Ascending aorta (tissue), 2 donors: ENCODE measurements around the gene PRR19. TPM values are rescaled to one million over a fixed set of nuclear protein-coding genes. Genes with fewer than 3 reads are reported as not detected.

ENCODE experiments used
- DNase-seq, 2 donors: peaks; one replicate each; pipeline ENCODE4 v3.0.0-alpha.2; 2019; ENCODE audit warnings: low spot score in 2 of 2
- H3K27ac ChIP-seq, 2 donors: fragments of 200-600 bp; sonication (generic); one replicate each; pipeline ENCODE4 v1.5.1; 2016 to 2017; ENCODE audit warnings: mild to moderate bottlenecking in 1 of 2
- H3K27me3 ChIP-seq: fragments of 200-600 bp; sonication (generic); one replicate; pipeline ENCODE4 v1.5.1; 2017
- H3K36me3 ChIP-seq, 2 donors: fragments of 200-600 bp; sonication (generic); one replicate each; pipeline ENCODE4 v1.5.1; 2016
- H3K4me1 ChIP-seq, 2 donors: fragments of 200-600 bp; sonication (generic); one replicate each; pipeline ENCODE4 v1.5.1; 2016 to 2017; ENCODE audit warnings: mild to moderate bottlenecking in 1 of 2
- H3K4me3 ChIP-seq, 2 donors: fragments of 200-600 bp; sonication (generic); one replicate each; pipeline ENCODE4 v1.5.1; 2016 to 2017; ENCODE audit warnings: mild to moderate bottlenecking in 1 of 2
- H3K9me3 ChIP-seq, 2 donors: fragments of 200-600 bp; sonication (generic); one replicate each; pipeline ENCODE4 v1.5.1; 2016
- intact Hi-C: fragments of 100-400 bp; cut with DNase I; formaldehyde crosslinking; loops from one replicate; pipeline ENCODE4 v1.15.1; 2023
- total RNA-seq: library from RNA; depleted of rRNA; stranded (reverse); fragments of >200 nt; gene quantifications from one replicate; pipeline ENCODE4 v1.1.0, GENCODE V29; 2016
- TF ChIP-seq, protein P1 (sequence below), 3 experiments: fragments of 200-600 bp in 2 of 3; fragments of 450-650 bp in 1 of 3; sonication (generic) in 2 of 3; IDR thresholded peaks; one replicate each; pipeline ENCODE4 v1.5.1; 2016 to 2019; ENCODE audit warnings: antibody characterized with exemption in 3 of 3, mild to moderate bottlenecking in 1 of 3, moderate library complexity in 1 of 3

PRR19 gene
- total RNA-seq, 1 donor from 2014 or later = not detected

DNA sequence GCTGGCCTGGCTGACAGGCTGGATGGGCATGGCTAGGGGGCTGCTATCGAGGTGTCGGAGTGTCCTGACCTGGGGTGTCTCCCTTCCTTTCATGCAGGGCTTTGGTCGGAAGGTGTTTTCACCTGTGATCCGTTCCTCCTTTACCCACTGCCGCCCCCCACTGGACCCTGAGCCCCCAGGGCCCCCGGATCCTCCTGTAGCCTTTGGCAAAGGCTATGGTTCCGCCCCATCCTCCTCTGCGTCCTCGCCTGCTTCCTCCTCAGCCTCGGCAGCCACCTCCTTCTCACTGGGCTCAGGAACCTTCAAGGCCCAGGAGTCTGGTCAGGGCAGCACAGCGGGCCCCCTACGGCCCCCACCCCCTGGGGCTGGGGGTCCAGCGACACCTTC lies 11.8 kb upstream of the PRR19 start:
- Histone ChIP-seq H3K36me3 (peaks cover 80 to 83% of the 10 kb centered on the region in 2 donors), H3K27me3 (no peaks in the 10 kb centered on the region), H3K4me3 (no peak overlapping the region), H3K27ac (no peak overlapping the region), H3K4me1 (peaks cover 12 to 19% of the 10 kb centered on the region in 2 donors), H3K9me3 (no peaks in the 10 kb centered on the region)
- peak in 1 of 2 donors; percentile 60 for DNase-seq
- intact Hi-C loops = no loop called here
- TF ChIP-seq, protein P1, sequence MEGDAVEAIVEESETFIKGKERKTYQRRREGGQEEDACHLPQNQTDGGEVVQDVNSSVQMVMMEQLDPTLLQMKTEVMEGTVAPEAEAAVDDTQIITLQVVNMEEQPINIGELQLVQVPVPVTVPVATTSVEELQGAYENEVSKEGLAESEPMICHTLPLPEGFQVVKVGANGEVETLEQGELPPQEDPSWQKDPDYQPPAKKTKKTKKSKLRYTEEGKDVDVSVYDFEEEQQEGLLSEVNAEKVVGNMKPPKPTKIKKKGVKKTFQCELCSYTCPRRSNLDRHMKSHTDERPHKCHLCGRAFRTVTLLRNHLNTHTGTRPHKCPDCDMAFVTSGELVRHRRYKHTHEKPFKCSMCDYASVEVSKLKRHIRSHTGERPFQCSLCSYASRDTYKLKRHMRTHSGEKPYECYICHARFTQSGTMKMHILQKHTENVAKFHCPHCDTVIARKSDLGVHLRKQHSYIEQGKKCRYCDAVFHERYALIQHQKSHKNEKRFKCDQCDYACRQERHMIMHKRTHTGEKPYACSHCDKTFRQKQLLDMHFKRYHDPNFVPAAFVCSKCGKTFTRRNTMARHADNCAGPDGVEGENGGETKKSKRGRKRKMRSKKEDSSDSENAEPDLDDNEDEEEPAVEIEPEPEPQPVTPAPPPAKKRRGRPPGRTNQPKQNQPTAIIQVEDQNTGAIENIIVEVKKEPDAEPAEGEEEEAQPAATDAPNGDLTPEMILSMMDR (IDR thresholded peaks at IDR 0.05) = no peak

DNA sequence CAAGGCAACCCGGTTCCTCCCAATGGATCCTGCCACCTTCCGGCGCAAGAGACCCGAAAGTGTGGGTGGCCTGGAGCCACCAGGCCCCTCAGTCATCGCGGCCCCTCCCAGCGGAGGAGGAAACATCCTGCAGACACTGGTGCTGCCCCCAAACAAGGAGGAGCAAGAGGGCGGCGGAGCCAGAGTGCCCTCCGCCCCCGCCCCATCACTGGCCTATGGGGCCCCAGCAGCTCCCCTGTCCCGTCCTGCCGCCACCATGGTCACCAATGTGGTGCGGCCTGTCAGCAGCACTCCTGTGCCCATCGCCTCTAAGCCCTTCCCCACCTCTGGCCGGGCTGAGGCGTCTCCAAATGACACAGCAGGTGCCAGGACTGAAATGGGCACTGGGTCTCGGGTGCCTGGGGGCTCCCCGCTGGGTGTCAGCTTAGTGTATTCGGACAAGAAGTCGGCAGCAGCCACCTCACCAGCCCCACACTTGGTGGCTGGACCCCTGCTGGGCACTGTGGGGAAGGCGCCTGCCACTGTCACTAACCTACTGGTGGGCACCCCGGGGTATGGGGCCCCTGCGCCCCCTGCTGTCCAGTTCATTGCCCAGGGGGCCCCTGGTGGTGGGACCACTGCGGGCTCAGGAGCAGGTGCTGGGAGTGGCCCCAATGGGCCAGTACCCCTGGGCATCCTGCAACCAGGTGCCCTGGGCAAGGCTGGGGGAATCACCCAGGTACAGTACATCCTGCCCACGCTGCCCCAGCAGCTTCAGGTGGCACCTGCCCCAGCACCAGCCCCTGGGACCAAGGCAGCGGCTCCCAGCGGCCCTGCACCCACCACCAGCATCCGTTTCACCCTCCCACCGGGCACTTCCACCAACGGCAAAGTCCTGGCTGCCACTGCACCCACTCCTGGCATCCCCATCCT lies 11.2 kb upstream of the PRR19 start:
- H3K9me3 ChIP-seq = no peaks in the 10 kb centered on the region
- no peak overlapping the region for H3K4me3 ChIP-seq
- H3K4me1 ChIP-seq = peaks cover 5 to 12% of the 10 kb centered on the region in 2 donors
- H3K27me3 ChIP-seq = no peaks in the 10 kb centered on the region
- DNase-seq = peak in 1 of 2 donors; percentile 63
- no peak overlapping the region for H3K27ac ChIP-seq
- peaks cover 84 to 89% of the 10 kb centered on the region in 2 donors for H3K36me3 ChIP-seq
- TF ChIP-seq, protein P1 (IDR thresholded peaks at IDR 0.05) = peak; percentile 25 to 34 (median 32)
- intact Hi-C loops = no loop called here

DNA sequence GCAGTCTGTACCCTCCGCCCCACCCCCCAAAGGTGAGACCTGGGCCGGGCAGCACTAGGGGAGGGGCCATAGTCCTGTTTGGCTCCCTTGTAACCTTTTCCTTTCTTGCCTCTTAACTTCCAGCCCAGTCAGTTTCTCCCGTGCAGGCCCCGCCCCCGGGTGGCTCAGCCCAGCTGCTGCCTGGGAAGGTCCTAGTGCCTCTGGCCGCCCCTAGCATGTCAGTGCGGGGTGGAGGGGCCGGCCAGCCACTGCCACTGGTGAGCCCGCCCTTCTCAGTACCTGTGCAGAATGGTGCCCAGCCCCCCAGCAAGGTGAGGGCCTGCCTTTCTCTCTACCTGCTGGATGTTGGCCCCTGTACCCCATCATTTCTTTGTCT lies 10.5 kb upstream of the PRR19 start:
- Histone ChIP-seq H3K36me3 (peaks cover 84 to 89% of the 10 kb centered on the region in 2 donors), H3K27ac (no peak overlapping the region), H3K9me3 (no peaks in the 10 kb centered on the region), H3K4me3 (no peak overlapping the region), H3K4me1 (peaks cover 0 to 6% of the 10 kb centered on the region in 2 donors), H3K27me3 (no peaks in the 10 kb centered on the region)
- no peak for DNase-seq
- TF ChIP-seq, protein P1 (IDR thresholded peaks at IDR 0.05) = no peak
- intact Hi-C loops = no loop called here

DNA sequence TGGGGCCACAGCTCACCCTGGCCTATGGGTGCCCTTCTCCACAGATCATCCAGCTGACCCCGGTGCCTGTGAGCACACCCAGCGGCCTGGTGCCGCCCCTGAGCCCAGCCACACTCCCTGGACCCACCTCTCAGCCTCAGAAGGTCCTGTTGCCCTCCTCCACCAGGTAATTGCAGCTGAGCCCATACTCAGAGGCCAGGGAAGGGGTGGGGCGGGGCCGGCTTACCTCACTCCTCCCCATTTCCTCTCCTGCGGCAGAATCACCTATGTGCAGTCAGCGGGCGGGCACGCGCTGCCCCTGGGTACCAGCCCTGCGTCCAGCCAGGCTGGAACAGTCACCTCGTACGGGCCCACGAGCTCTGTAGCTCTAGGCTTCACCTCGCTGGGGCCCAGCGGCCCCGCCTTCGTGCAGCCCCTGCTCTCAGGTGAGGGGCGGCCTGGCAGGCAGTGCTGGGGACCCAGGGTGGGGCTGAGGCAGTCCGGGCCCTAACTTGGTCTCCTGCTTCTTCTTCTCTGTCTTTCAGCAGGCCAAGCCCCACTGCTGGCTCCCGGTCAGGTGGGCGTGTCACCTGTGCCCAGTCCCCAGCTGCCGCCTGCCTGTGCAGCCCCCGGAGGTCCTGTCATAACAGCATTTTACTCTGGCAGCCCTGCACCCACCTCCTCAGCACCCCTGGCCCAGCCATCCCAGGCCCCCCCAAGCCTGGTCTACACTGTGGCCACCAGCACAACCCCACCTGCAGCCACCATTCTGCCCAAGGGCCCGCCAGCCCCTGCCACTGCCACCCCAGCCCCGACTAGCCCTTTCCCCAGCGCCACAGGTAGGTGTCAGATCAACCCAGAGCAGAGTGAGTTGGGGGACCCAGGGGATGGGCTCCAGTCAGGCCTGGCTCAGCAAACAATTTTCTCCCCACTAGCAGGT lies 9.6 kb upstream of the PRR19 start:
- TF ChIP-seq, protein P1 (IDR thresholded peaks at IDR 0.05) = no peak
- Histone ChIP-seq H3K4me1 (no peaks in the 10 kb centered on the region), H3K4me3 (no peak overlapping the region), H3K27ac (no peak overlapping the region), H3K9me3 (no peaks in the 10 kb centered on the region), H3K27me3 (no peaks in the 10 kb centered on the region), H3K36me3 (peaks cover 81 to 84% of the 10 kb centered on the region in 2 donors)
- no peak for DNase-seq
- intact Hi-C loops = no loop called here

DNA sequence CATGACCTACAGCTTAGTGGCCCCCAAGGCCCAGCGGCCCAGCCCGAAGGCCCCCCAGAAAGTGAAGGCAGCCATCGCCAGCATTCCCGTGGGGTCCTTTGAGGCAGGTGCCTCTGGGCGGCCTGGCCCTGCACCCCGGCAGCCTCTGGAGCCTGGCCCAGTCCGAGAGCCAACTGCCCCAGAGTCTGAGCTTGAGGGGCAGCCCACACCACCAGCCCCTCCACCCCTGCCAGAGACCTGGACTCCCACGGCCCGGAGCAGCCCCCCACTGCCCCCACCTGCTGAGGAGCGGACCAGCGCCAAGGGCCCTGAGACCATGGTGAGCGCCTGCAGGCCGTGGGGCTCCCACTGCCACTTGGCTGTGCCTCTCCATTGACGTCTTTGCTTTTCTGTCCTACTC lies 9.0 kb upstream of the PRR19 start:
- Histone ChIP-seq H3K4me1 (no peaks in the 10 kb centered on the region), H3K36me3 (peaks cover 74 to 77% of the 10 kb centered on the region in 2 donors), H3K4me3 (no peak overlapping the region), H3K9me3 (no peaks in the 10 kb centered on the region), H3K27ac (no peak overlapping the region), H3K27me3 (no peaks in the 10 kb centered on the region)
- TF ChIP-seq, protein P1 (IDR thresholded peaks at IDR 0.05) = no peak
- intact Hi-C loops = no loop called here
- no peak for DNase-seq
